22Rv1 (cell line): ENCODE measurements around the gene PBX3.

Experiments used
- ZFX ChIP-seq: fragments of 450-650 bp; IDR thresholded peaks from 2 replicates; pipeline ENCODE4 v1.6.1; 2017; ENCODE audit warnings: antibody characterized with exemption, borderline replicate concordance
- TF ChIP-seq, protein P1 (sequence below): fragments of 450-650 bp; IDR thresholded peaks from 2 replicates; pipeline ENCODE4 v1.5.1; 2017; ENCODE audit warnings: mild to moderate bottlenecking

GRCh38 chr9:125789196-125789595 lies 42.0 kb downstream of the PBX3 start:
- TF ChIP-seq, protein P1, sequence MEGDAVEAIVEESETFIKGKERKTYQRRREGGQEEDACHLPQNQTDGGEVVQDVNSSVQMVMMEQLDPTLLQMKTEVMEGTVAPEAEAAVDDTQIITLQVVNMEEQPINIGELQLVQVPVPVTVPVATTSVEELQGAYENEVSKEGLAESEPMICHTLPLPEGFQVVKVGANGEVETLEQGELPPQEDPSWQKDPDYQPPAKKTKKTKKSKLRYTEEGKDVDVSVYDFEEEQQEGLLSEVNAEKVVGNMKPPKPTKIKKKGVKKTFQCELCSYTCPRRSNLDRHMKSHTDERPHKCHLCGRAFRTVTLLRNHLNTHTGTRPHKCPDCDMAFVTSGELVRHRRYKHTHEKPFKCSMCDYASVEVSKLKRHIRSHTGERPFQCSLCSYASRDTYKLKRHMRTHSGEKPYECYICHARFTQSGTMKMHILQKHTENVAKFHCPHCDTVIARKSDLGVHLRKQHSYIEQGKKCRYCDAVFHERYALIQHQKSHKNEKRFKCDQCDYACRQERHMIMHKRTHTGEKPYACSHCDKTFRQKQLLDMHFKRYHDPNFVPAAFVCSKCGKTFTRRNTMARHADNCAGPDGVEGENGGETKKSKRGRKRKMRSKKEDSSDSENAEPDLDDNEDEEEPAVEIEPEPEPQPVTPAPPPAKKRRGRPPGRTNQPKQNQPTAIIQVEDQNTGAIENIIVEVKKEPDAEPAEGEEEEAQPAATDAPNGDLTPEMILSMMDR = no peak
- TF ChIP-seq ZFX = no peak
